KOPT-K1 (cell line): ENCODE data around the gene FMNL2.

Source experiments
- H3K27ac ChIP-seq: fragments of 200-600 bp; sonication (generic); 2 replicates; pipeline ENCODE4 v1.5.1; 2016; ENCODE audit warnings: antibody characterized with exemption, mild to moderate bottlenecking, low read depth, low read length; ENCODE audit not compliant: poor library complexity, severe bottlenecking
- H3K36me3 ChIP-seq: fragments of 200-600 bp; sonication (generic); 2 replicates; pipeline ENCODE4 v1.5.1; 2017; ENCODE audit warnings: antibody characterized with exemption, mild to moderate bottlenecking, low read length, moderate library complexity; ENCODE audit not compliant: insufficient read depth
- H3K9me3 ChIP-seq: fragments of 200-600 bp; sonication (generic); 2 replicates; pipeline ENCODE4 v1.5.1; 2017; ENCODE audit warnings: antibody characterized with exemption, low read length, mild to moderate bottlenecking; ENCODE audit not compliant: insufficient read depth, poor library complexity, severe bottlenecking

FMNL2 gene

GRCh38 chr2:152396763-152397162, 61.8 kb downstream of the FMNL2 start:
- Histone ChIP-seq H3K9me3 (no peaks in the 10 kb centered on the region), H3K36me3 (no peaks in the 10 kb centered on the region), H3K27ac (no peak overlapping the region)

DNA sequence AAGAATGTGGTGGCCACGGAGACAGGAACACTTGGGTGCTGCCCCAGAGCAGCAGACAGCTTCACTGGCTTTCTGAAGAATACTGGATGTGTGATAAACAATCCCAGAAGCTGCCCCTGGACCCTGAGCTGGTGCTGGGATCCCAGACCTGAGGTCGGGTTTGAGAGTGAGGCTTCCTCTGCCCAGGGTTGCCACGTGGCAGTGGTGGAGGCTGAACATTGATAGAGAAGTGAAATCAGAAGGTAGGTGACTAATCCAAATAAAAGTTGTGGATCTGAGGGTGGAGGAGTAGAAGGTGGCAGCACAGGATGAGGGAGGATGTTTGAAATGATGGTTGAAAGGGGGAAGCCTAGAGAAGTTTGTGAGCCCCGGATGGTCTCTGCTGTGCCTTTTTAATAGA, 64.0 kb downstream of the FMNL2 start:
- H3K27ac ChIP-seq = no peak overlapping the region
- no peaks in the 10 kb centered on the region for H3K9me3 ChIP-seq
- H3K36me3 ChIP-seq = no peaks in the 10 kb centered on the region

- Histone ChIP-seq H3K36me3 (no peaks in the 10 kb centered on the region), H3K27ac (no peak overlapping the region), H3K9me3 (no peaks in the 10 kb centered on the region)
These were observed 65.7 kb downstream of the FMNL2 start for GRCh38 chr2:152400607-152401214.

GRCh38 chr2:152402780-152403759, 68.1 kb downstream of the FMNL2 start:
- H3K9me3 ChIP-seq = no peaks in the 10 kb centered on the region
- H3K36me3 ChIP-seq = no peaks in the 10 kb centered on the region
- H3K27ac ChIP-seq = no peak overlapping the region

GRCh38 chr2:152405206-152406118, 70.5 kb downstream of the FMNL2 start:
- Histone ChIP-seq H3K27ac (no peak overlapping the region), H3K36me3 (no peaks in the 10 kb centered on the region), H3K9me3 (no peaks in the 10 kb centered on the region)

DNA sequence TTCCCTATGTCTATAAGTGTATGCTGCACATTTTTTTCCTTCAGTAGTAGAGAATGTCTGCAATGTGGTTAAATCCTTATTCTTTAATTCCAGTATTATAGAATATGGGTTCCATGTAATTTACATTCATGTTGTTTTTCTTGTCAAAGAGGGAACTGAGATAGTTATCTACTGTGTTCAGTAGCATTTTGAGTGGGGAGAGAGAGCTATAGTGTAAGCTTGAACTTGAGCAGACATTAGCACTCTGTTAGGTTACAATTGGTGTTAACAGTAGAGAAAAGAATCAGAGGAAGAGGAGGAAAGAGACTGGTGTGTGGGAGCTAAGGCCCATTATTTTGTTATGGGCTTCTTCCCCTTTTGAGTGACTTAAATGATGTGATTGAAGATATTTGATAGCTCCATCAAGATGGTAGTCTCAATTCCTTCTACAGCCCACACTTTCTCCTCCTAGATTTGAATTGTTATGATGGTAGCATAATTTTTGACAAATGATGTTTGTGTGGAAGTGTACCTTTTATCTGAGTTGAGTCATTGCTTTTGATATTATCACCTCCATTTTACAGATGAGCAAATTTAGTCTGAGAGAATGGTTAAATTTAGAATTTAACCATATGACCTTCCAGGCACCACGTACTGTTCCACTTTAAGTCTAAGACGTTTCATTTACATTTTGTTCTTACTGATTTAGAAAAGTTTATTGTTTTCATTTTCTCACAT, 71.3 kb downstream of the FMNL2 start:
- Histone ChIP-seq H3K9me3 (no peaks in the 10 kb centered on the region), H3K27ac (no peak overlapping the region), H3K36me3 (no peaks in the 10 kb centered on the region)

- H3K36me3 ChIP-seq = no peaks in the 10 kb centered on the region
- H3K9me3 ChIP-seq = no peaks in the 10 kb centered on the region
- no peak overlapping the region for H3K27ac ChIP-seq
These were observed 71.8 kb downstream of the FMNL2 start for GRCh38 chr2:152406836-152407161.

GRCh38 chr2:152407204-152407721, 72.3 kb downstream of the FMNL2 start:
- H3K9me3 ChIP-seq = no peaks in the 10 kb centered on the region
- H3K27ac ChIP-seq = no peak overlapping the region
- no peaks in the 10 kb centered on the region for H3K36me3 ChIP-seq

GRCh38 chr2:152407806-152408205, 72.8 kb downstream of the FMNL2 start:
- Histone ChIP-seq H3K27ac (no peak overlapping the region), H3K9me3 (no peaks in the 10 kb centered on the region), H3K36me3 (no peaks in the 10 kb centered on the region)

DNA sequence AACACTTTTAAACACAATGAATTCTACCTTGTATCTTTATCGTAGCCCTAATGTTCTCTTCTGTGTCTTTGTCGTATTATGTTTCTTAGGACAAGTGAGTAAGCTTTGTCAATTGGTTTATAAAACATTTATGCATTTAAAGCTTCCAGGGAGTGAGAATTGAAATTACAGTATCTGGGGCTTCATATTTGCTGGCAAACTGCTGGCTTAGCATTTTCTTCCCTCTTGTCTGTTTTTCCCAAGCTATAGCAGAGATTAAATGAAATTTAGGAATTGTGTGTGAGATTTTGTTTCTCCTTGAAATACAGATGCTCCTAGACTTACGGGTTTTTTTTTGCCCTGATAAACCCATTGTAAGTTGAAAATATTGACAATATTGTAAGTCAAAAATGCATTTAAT, 73.3 kb downstream of the FMNL2 start:
- Histone ChIP-seq H3K27ac (no peak overlapping the region), H3K9me3 (no peaks in the 10 kb centered on the region), H3K36me3 (no peaks in the 10 kb centered on the region)

- Histone ChIP-seq H3K27ac (no peak overlapping the region), H3K9me3 (no peaks in the 10 kb centered on the region), H3K36me3 (no peaks in the 10 kb centered on the region)
These were observed 74.6 kb downstream of the FMNL2 start for GRCh38 chr2:152409386-152410164.

- Histone ChIP-seq H3K9me3 (no peaks in the 10 kb centered on the region), H3K27ac (no peak overlapping the region), H3K36me3 (no peaks in the 10 kb centered on the region)
These were observed 75.2 kb downstream of the FMNL2 start for GRCh38 chr2:152410165-152410597.

DNA sequence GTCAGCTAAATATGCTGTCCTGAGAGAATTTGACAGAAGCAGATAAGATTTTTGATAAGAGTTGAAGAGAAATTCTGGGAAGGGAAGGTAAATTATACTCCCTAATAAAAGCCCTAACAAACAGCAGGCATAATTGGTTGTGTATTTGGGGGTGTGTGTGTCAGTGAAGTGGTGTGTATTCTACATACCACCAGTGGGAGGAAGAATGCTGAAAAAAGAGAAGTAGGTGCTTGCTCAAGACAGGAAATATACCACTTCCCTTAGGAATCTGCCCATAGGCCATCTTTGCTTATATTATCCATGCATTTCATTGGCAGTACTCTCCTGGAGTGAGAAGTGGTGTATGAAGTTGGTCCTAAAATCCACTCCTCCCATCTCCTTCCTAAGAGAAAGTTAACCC, 76.2 kb downstream of the FMNL2 start:
- Histone ChIP-seq H3K9me3 (no peaks in the 10 kb centered on the region), H3K36me3 (no peaks in the 10 kb centered on the region), H3K27ac (no peak overlapping the region)
